Measurements from ENCODE around the gene PRR16.

DNA sequence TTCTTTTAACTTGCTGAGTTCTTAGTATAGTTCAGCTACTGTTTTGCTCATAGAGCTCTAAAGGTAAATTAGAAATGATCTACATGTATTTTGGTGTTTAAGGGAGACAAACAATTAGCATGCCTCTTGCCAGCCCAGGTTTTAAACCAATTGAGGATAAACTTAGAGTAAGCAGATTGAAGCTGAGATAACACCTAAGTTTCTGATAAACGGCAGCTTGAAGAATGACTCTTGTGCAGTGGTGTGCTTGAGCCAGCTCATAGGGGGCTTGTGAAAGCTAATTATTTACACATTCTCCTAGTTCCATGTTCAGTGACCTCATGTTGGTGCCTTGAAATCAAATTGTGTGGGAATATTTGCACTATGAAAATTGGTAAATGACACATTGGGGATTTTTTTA lies 193.0 kb downstream of the PRR16 start:
- TF ChIP-seq, protein P1, sequence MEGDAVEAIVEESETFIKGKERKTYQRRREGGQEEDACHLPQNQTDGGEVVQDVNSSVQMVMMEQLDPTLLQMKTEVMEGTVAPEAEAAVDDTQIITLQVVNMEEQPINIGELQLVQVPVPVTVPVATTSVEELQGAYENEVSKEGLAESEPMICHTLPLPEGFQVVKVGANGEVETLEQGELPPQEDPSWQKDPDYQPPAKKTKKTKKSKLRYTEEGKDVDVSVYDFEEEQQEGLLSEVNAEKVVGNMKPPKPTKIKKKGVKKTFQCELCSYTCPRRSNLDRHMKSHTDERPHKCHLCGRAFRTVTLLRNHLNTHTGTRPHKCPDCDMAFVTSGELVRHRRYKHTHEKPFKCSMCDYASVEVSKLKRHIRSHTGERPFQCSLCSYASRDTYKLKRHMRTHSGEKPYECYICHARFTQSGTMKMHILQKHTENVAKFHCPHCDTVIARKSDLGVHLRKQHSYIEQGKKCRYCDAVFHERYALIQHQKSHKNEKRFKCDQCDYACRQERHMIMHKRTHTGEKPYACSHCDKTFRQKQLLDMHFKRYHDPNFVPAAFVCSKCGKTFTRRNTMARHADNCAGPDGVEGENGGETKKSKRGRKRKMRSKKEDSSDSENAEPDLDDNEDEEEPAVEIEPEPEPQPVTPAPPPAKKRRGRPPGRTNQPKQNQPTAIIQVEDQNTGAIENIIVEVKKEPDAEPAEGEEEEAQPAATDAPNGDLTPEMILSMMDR (IDR thresholded peaks at IDR 0.05; ENCODE audit: insufficient read depth, low read length, poor library complexity, severe bottlenecking) = no peak
- TF ChIP-seq EZH2phosphoT487 (conservative IDR thresholded peaks at IDR 0.05; ENCODE audit: low read length) = no peak
